Central memory CD8-positive, alpha-beta T cell (primary cell): Measurements from ENCODE around the gene ULK3.
A peak's percentile ranks its signal among the peaks of the same experiment; 100 is the strongest.

Experiments used
- ATAC-seq: fragments of 150-1000 bp; cut with Tn5 transposase; replicated peaks from 2 replicates; pipeline ENCODE4 v1.10.0; 2022; ENCODE audit warnings: mild to moderate bottlenecking, moderate FRiP score, moderate number of reproducible peaks; ENCODE audit not compliant: poor library complexity, severe bottlenecking; ENCODE audit errors: extremely low read depth
- DNase-seq, 2 donors: peaks; one replicate each; pipeline ENCODE4 v3.0.0; 2021; ENCODE audit warnings: low spot score in 2 of 2
- H3K27ac Mint-ChIP-seq: one replicate; pipeline ENCODE4 v1.8.0; 2022; ENCODE audit warnings: low read depth, mild to moderate bottlenecking, moderate library complexity, mixed read lengths
- H3K27me3 Mint-ChIP-seq: one replicate; pipeline ENCODE4 v1.8.0; 2022; ENCODE audit warnings: mixed read lengths
- H3K36me3 Mint-ChIP-seq: one replicate; pipeline ENCODE4 v1.8.0; 2022; ENCODE audit warnings: mild to moderate bottlenecking, moderate library complexity, mixed read lengths; ENCODE audit not compliant: insufficient read depth
- H3K4me1 Mint-ChIP-seq: one replicate; pipeline ENCODE4 v1.8.0; 2022; ENCODE audit warnings: mixed read lengths
- H3K4me3 Mint-ChIP-seq: one replicate; pipeline ENCODE4 v1.8.0; 2022; ENCODE audit warnings: mild to moderate bottlenecking, moderate library complexity, mixed read lengths
- H3K9me3 Mint-ChIP-seq: one replicate; pipeline ENCODE4 v1.8.0; 2022; ENCODE audit warnings: mixed read lengths

The ULK3 gene

GRCh38 chr15:74844319-74845207, 1.6 kb upstream of the ULK3 start:
- Mint-ChIP-seq H3K4me3 (peak overlapping the region; percentile 82), H3K27me3 (no peaks in the 10 kb centered on the region), H3K4me1 (peaks cover 48% of the 10 kb centered on the region), H3K27ac (peak overlapping the region; percentile 92), H3K36me3 (peaks cover 41% of the 10 kb centered on the region), H3K9me3 (no peaks in the 10 kb centered on the region)
- ATAC-seq (peak; percentile 2), DNase-seq (no peak)

- peaks cover 48% of the 10 kb centered on the region for H3K4me1 Mint-ChIP-seq
Measured at GRCh38 chr15:74843891-74844299, 939 bp upstream of the ULK3 start.

GRCh38 chr15:74843445-74843828, 481 bp upstream of the ULK3 start:
- Mint-ChIP-seq H3K27ac (peak overlapping the region; percentile 90), H3K27me3 (no peaks in the 10 kb centered on the region), H3K9me3 (no peaks in the 10 kb centered on the region), H3K4me3 (peak overlapping the region; percentile 82), H3K4me1 (peaks cover 48% of the 10 kb centered on the region), H3K36me3 (peaks cover 34% of the 10 kb centered on the region)
- ATAC-seq (no peak), DNase-seq (no peak)

More at GRCh38 chr15:74843891-74844299, 939 bp upstream of the ULK3 start:
- Mint-ChIP-seq H3K9me3 (no peaks in the 10 kb centered on the region), H3K4me3 (peak overlapping the region; percentile 82), H3K27ac (peak overlapping the region; percentile 92), H3K36me3 (peaks cover 37% of the 10 kb centered on the region), H3K27me3 (no peaks in the 10 kb centered on the region)
- no peak for DNase-seq
- ATAC-seq: no peak

GRCh38 chr15:74841891-74842373, 1.0 kb downstream of the ULK3 start:
- Mint-ChIP-seq H3K9me3 (no peaks in the 10 kb centered on the region), H3K27me3 (no peaks in the 10 kb centered on the region), H3K4me3 (peak overlapping the region; percentile 82), H3K36me3 (peaks cover 22% of the 10 kb centered on the region), H3K27ac (no peak overlapping the region), H3K4me1 (peaks cover 48% of the 10 kb centered on the region)
- no peak for DNase-seq
- no peak for ATAC-seq

GRCh38 chr15:74840851-74841775, 1.8 kb downstream of the ULK3 start:
- Mint-ChIP-seq H3K27me3 (no peaks in the 10 kb centered on the region), H3K4me1 (peaks cover 48% of the 10 kb centered on the region), H3K36me3 (peaks cover 19% of the 10 kb centered on the region), H3K9me3 (no peaks in the 10 kb centered on the region), H3K4me3 (peak overlapping the region; percentile 82), H3K27ac (no peak overlapping the region)
- no peak for DNase-seq
- no peak for ATAC-seq

GRCh38 chr15:74839526-74840395, 3.2 kb downstream of the ULK3 start:
- Mint-ChIP-seq H3K9me3 (no peaks in the 10 kb centered on the region), H3K36me3 (peaks cover 11% of the 10 kb centered on the region), H3K4me3 (no peak overlapping the region), H3K27ac (no peak overlapping the region), H3K27me3 (no peaks in the 10 kb centered on the region), H3K4me1 (peaks cover 41% of the 10 kb centered on the region)
- DNase-seq: no peak
- ATAC-seq: no peak

GRCh38 chr15:74838746-74839525, 4.0 kb downstream of the ULK3 start:
- no peak for ATAC-seq
- Mint-ChIP-seq H3K27ac (no peak overlapping the region), H3K9me3 (no peaks in the 10 kb centered on the region)

GRCh38 chr15:74838137-74838516, 4.8 kb downstream of the ULK3 start:
- H3K36me3 Mint-ChIP-seq: peaks cover 7% of the 10 kb centered on the region
- ATAC-seq: no peak
- H3K4me3 Mint-ChIP-seq: no peak overlapping the region
- no peak overlapping the region for H3K27ac Mint-ChIP-seq
- peaks cover 28% of the 10 kb centered on the region for H3K4me1 Mint-ChIP-seq
- H3K27me3 Mint-ChIP-seq: no peaks in the 10 kb centered on the region
- H3K9me3 Mint-ChIP-seq: no peaks in the 10 kb centered on the region
- DNase-seq: no peak

More at GRCh38 chr15:74838746-74839525, 4.0 kb downstream of the ULK3 start:
- no peaks in the 10 kb centered on the region for H3K27me3 Mint-ChIP-seq
- H3K4me3 Mint-ChIP-seq: no peak overlapping the region
- peaks cover 34% of the 10 kb centered on the region for H3K4me1 Mint-ChIP-seq
- no peak for DNase-seq
- H3K36me3 Mint-ChIP-seq: peaks cover 7% of the 10 kb centered on the region

- Mint-ChIP-seq H3K27me3 (no peaks in the 10 kb centered on the region), H3K4me3 (no peak overlapping the region), H3K27ac (peak overlapping the region; percentile 67), H3K36me3 (peaks cover 5% of the 10 kb centered on the region), H3K4me1 (peaks cover 23% of the 10 kb centered on the region), H3K9me3 (no peaks in the 10 kb centered on the region)
- DNase-seq: no peak
- no peak for ATAC-seq
Measured at GRCh38 chr15:74837482-74838136, 5.3 kb downstream of the ULK3 start.

- Mint-ChIP-seq H3K9me3 (no peaks in the 10 kb centered on the region), H3K4me3 (no peak overlapping the region), H3K4me1 (peaks cover 17% of the 10 kb centered on the region), H3K36me3 (peaks cover 3% of the 10 kb centered on the region), H3K27me3 (no peaks in the 10 kb centered on the region), H3K27ac (no peak overlapping the region)
- ATAC-seq (no peak), DNase-seq (no peak)
Measured at GRCh38 chr15:74836846-74837245, 6.1 kb downstream of the ULK3 start.

GRCh38 chr15:74835312-74835823, 7.6 kb downstream of the ULK3 start:
- H3K36me3 Mint-ChIP-seq: peaks cover 3% of the 10 kb centered on the region
- H3K4me1 Mint-ChIP-seq: peaks cover 4% of the 10 kb centered on the region
- no peak overlapping the region for H3K4me3 Mint-ChIP-seq
- no peak overlapping the region for H3K27ac Mint-ChIP-seq
- DNase-seq (peak in 1 of 2 donors; percentile 33), ATAC-seq (peak; percentile 28)
- no peaks in the 10 kb centered on the region for H3K27me3 Mint-ChIP-seq
- H3K9me3 Mint-ChIP-seq: no peaks in the 10 kb centered on the region
